GM21390 (cell line): Measurements from ENCODE around the gene EIF3K.

ENCODE experiments used
- ATAC-seq: cut with Tn5 transposase; IDR thresholded peaks from one replicate; pipeline ENCODE4 v1.9.1; 2021; ENCODE audit not compliant: unreplicated experiment

The EIF3K gene

DNA sequence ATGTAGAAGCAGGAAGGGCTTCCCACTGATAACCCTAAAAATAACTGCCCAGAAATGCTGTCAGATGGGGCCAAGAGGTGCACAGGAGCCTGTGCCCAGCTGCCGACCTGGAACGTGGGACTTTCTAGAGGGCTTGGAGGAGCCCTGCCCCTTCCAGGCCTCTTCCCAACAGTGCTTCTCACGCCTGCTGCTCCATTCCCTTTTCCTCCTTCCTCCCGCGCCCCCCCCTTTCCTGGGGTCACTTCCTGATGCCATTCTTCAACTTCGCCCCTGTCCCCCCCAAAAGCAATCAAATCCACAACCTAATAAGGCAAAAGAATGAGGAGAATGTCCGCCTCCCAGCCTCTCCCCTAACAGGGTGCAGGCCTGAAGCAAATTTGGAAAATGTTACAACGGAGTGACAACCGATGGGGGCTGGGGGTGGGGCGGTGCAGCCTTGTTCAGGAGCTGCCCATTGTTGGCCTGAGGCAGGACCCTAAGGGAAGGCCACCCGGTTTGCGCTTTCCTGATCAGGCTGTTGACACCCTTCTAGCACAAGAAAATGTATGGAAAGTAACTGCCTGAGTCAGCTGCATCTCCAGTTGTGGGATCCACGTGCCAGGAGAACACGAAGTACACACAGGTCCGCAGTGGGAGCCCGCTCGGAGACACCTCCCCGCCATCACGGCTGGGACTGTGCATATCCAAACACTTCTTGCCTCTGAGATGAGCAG is 47.1 kb downstream of the EIF3K start:
- no peak for ATAC-seq

GRCh38 chr19:38666663-38667511 is 47.9 kb downstream of the EIF3K start:
- no peak for ATAC-seq

DNA sequence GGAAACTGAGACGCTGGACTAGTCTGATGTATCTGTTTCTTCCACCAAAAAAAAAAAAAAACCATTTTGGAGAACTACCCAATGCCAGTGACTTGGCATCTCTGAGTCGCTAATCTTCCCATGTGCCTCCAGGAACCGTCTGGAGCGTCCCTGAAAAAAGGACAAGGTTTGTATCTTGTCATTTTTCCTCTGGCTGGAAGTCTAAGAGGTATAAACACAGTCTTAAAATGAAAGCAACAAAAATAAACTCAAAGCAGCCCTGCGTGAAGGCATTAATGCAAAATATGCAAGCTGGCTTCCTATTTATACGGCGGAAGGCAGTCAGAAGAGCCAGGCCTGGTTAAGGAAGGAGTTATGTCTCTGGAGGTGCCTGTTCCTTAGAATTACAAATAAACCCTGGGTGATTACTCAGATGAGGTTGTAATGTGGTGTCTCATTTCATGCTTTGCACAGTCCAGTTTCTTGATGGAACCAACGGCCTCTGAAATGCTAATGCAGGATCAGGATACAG is 48.7 kb downstream of the EIF3K start:
- ATAC-seq = no peak

DNA sequence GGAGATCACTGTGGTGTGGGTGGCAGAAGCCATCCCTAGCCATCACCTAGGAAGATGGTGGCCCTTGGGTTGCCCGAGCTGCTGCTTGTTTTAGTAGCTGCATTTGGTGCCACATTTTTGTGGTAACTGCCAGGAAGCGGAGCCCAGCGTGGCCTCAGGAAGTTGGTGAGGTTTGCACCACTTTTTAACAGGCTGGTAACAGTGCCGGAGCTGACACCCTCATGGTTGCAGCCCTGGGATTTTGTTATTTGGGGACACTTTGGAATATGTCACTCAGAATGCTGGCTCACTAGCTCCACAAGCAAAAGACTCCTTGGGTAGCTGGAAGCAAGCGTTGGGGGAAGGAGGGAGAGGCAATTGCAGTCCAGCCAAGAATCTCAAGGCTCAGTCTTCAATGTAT is 50.6 kb downstream of the EIF3K start:
- ATAC-seq = no peak

DNA sequence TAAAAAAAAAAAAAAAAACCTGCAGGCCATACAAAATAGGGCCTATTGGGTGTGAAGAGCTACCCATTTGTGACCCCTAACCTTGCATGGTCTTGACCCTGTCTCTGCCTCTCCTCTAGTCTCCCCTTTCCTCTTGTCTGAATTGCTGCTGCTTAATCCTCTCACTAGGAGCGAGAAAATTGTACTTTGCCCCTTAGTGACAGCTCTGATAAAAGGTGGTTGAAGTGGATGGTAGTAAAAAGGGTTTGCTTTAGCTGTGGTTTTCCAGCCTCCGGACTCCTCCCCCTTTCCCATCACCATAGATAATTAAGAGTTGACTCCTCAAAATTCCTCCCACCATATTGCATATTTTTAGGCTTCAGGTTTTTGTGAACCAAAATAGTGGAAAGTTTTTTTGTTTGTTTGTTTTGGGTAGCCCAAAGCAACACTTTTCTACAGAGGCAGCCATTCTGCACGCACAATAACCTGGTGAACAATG is 52.0 kb downstream of the EIF3K start:
- ATAC-seq = no peak

DNA sequence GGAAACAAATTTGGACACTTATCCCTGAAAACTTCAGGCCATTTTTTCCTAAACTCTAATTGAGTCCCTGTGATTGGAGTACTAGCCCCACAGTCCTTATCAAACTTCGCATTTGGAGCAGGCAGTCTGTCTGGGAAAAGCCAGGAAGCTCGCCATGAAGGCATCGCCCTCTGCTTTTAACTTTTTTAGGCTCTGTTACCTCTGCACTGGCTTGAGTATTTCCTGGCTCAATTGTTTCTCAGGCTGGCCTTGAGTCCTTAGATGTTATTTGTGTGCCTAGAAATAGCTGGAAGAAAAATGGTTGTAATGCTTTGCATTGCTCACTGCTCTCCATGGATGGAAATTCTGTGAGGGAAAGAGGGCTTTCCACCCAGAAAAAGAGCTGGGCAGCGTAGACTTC is 52.7 kb downstream of the EIF3K start:
- no peak for ATAC-seq

GRCh38 chr19:38673030-38673429 is 54.0 kb downstream of the EIF3K start:
- no peak for ATAC-seq

GRCh38 chr19:38674388-38675171 is 55.6 kb downstream of the EIF3K start:
- no peak for ATAC-seq

- ATAC-seq = no peak
These were observed 56.6 kb downstream of the EIF3K start for GRCh38 chr19:38675611-38676010.

- no peak for ATAC-seq
These were observed 57.3 kb downstream of the EIF3K start for GRCh38 chr19:38676023-38676877.

DNA sequence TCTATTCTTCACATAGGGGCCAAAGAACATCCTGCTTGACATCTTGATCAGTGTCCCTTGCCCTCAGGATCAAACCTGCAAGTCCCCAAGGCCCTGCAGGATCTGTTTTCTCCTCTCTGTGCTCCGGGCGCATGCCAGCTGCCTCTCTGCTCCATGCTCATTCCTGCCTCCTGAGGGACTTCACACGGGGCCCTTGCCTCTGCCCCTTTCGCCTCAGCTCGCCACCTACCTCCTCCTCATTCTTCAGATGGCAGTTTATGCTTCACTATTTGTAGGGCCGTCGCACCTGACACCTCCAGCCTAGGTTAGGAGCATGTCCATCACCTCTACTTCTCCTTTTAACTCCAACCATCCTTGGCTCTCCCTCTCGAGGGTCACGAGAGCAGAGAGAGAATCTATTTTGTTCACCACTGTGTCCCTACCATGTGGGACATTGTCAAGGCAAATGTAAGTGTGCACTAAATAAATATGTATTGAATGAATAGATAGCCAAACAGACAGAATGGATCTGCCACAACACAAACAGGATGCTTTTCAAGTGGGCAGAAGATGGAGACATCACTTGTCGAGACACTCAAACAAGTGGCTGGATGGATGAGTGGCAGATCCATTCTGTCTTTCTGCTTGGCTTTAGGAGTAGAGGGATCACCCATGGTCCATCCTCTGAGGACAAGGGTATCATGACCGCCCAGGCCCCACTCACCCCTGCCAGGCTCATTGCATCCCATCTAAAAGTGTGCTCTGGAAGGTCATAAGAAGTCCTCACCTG is 58.1 kb downstream of the EIF3K start:
- no peak for ATAC-seq

DNA sequence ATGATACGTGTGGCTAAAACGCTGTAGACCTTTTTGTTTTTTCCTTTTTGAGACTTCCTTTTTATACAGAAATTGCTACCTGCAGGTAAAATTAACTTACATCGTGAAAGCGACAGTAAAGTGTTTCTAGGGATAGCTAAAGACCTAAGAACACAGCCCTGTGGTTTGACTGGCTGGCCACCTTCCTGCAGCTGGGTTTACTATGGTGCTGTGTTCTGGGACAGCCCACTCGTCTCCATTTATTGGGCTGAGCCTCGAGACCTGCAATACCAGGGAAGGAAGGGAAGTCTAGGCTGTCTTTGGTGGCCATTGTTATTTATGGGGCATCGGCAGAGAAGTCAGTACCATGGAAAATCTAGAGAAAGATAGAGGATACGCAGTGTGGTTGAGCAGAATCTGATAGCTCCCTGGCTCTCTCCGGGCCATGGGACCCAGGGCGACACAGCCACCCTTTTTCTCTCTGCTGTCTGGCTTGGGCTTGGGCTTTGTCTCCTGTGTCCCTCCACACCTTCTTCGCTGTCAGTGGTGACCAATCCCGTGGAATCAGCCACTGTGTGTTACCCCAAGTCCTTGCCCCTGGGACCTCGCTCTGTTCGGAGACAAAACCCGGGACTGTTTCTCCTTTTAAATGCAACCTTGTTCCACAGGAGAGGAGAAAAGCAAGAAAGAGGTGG is 59.4 kb downstream of the EIF3K start:
- no peak for ATAC-seq

DNA sequence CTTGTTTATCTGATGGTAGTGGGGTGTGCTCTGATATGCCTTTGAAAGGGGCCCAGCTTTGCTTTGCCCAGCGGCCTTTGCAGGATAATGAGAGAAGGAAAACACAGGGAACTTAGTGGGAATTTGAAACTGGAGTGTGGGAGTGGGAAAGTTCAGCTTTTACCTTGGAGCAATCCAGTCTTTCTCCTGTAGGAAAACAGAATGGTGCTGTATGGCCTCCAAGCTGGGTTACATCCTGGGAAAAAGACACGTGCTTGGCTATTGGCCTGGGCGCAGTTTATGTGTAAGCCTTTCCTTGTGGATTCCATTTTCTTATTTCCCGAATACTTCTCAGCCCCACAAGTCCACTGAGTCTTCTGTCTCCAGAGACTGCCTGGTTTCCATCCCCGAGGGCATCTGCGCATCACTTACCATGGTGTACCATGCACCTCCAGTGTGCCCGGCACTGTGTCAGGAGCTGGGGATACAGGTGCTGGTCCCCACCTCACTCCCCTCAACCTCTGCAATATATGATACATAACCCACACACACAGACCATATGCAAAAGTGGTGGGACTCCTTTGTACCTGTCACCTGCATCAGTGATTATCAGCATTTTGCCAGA is 60.0 kb downstream of the EIF3K start:
- no peak for ATAC-seq

- no peak for ATAC-seq
These were observed 60.9 kb downstream of the EIF3K start for GRCh38 chr19:38679839-38680238.

DNA sequence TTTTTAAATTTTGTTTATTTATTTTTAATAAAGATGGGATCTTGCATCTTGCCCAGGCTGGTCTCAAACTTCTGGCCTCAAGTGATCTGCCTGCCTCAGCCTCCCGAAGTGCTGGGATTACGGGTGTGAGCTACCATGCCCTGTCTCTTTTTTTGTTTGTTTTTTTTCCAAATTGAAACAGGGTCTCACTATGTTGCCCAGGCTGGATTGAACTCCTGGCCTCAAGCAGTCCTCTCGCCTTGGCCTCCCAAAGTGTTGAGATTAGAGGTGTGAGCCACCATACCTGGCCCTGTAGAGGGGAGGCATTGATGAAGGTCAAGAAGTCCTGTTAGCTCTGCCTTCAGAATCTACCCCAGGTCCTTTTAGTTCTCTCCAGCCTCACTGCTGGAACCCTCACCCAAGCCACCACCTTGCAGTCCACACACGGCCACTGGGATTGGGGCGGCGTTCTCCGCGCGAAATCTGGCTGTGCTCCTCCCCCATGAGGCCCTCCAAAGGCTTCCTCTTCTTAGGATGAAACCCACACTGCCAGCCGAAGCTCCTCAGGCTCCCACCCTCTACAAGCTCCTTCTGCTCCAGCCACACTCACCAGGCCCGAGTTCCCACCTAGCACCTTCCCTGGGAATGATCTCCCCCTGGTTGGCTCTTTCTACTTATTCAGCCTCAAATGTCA is 63.3 kb downstream of the EIF3K start:
- ATAC-seq = no peak

- no peak for ATAC-seq
These were observed 63.9 kb downstream of the EIF3K start for GRCh38 chr19:38682872-38683392.

DNA sequence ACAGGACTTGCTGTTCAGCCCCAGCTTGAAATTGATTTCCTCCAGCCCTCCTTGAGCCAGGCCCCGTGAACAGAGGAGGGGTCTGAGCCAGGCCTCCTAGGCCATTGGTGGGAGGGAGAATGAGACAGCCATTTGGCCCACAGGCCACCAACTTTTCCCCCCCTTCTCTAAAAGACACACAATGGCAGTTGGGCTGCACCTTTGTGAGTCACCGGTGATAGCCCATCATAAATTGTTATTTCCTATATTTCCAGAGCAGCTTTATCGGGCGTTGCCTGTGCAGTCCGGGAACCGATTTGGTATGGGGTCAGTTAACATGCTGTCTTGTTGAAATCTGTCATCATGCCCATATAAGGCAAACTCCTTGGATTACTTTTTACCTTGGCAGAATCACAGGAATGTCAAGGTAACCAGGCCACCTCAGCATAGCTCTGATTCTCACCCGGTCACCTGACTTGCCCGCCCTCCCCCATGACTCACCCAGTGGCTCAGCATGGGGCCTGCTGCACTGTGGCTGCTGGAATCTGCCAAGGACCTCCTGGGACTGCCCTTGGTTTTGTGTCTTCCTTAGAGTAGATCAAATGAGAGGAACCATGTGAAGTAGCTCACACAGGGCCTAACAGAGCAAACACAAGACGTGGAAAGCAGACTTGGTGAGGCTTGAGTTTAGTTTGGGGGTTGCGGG is 64.5 kb downstream of the EIF3K start:
- ATAC-seq = no peak
